ENCODE measurements around the gene MYRF. TPM values are rescaled to one million over a fixed set of nuclear protein-coding genes. Genes with fewer than 3 reads are reported as not detected.

MYRF gene
- total RNA-seq, 2 experiments from 2014 or later = 0.19 to 1.1 TPM

GRCh38 chr11:61785837-61786402 is 33.5 kb downstream of the MYRF start:
- CTCF ChIA-PET (ENCODE audit: unreplicated experiment) = no interaction called here
- POLR2A ChIA-PET = no interaction called here
- DNase-seq (ENCODE audit: low spot score) = no peak
- H3K9me2 ChIP-seq (ENCODE audit: insufficient read depth, low read length) = no peaks in the 10 kb centered on the region
- peaks cover 3% of the 10 kb centered on the region; the same call in 1 of the 2 replicates for H3K79me2 ChIP-seq (ENCODE audit: insufficient read depth, low read depth, low read length)
- no TSS peak for BruUV-seq (replicated peaks)
- intact Hi-C loops (cut with micrococcal nuclease; ENCODE audit: unreplicated experiment) = no loop called here
- H4K20me1 ChIP-seq (ENCODE audit: insufficient read depth, low read length) = no peaks in the 10 kb centered on the region
- no peaks in the 10 kb centered on the region for H3K4me1 ChIP-seq (ENCODE audit: insufficient read depth, low read length, poor library complexity, severe bottlenecking)
- H2AFZ ChIP-seq (ENCODE audit: low read length) = no peak overlapping the region
- H3K27ac ChIP-seq (ENCODE audit: low read depth, low read length, poor library complexity, severe bottlenecking) = no peak overlapping the region
- no peak overlapping the region for H3K4me3 ChIP-seq (ENCODE audit: low read depth, low read length, poor library complexity, severe bottlenecking)
- H3K36me3 ChIP-seq (ENCODE audit: insufficient read depth, low read length) = peaks cover 57% of the 10 kb centered on the region
- no peak overlapping the region for H3K4me2 ChIP-seq (ENCODE audit: low read length)
- no peaks in the 10 kb centered on the region for H3K9me3 ChIP-seq (ENCODE audit: low read length)
- TF ChIP-seq CTCF (conservative IDR thresholded peaks at IDR 0.05; ENCODE audit: low read length) (no peak), EZH2phosphoT487 (IDR thresholded peaks at IDR 0.05; ENCODE audit: borderline replicate concordance, low read depth, low read length) (no peak)

GRCh38 chr11:61787928-61788491 is 35.6 kb downstream of the MYRF start:
- H3K4me2 ChIP-seq (ENCODE audit: low read length) = no peak overlapping the region
- H3K36me3 ChIP-seq (ENCODE audit: insufficient read depth, low read length) = peaks cover 57% of the 10 kb centered on the region
- H2AFZ ChIP-seq (ENCODE audit: low read length) = no peak overlapping the region
- peaks cover 6% of the 10 kb centered on the region for H3K4me1 ChIP-seq (ENCODE audit: insufficient read depth, low read length, poor library complexity, severe bottlenecking)
- no peak overlapping the region for H3K27ac ChIP-seq (ENCODE audit: low read depth, low read length, poor library complexity, severe bottlenecking)
- POLR2A ChIA-PET = no interaction called here
- TF ChIP-seq EZH2phosphoT487 (IDR thresholded peaks at IDR 0.05; ENCODE audit: borderline replicate concordance, low read depth, low read length) = no peak
- peak; percentile 78 for TF ChIP-seq CTCF (conservative IDR thresholded peaks at IDR 0.05; ENCODE audit: low read length)
- intact Hi-C loops (cut with micrococcal nuclease; ENCODE audit: unreplicated experiment) = no loop called here
- no TSS peak for BruUV-seq (replicated peaks)
- H3K79me2 ChIP-seq (ENCODE audit: insufficient read depth, low read depth, low read length) = peaks cover 20% of the 10 kb centered on the region
- no peaks in the 10 kb centered on the region for H3K9me2 ChIP-seq (ENCODE audit: insufficient read depth, low read length)
- H3K9me3 ChIP-seq (ENCODE audit: low read length) = no peaks in the 10 kb centered on the region
- DNase-seq (ENCODE audit: low spot score) = peak; percentile 25
- H3K4me3 ChIP-seq (ENCODE audit: low read depth, low read length, poor library complexity, severe bottlenecking) = no peak overlapping the region
- CTCF ChIA-PET (ENCODE audit: unreplicated experiment) = no interaction called here
- no peaks in the 10 kb centered on the region for H4K20me1 ChIP-seq (ENCODE audit: insufficient read depth, low read length)

GRCh38 chr11:61791737-61792309 is 39.4 kb downstream of the MYRF start:
- peaks cover 70% of the 10 kb centered on the region for H3K36me3 ChIP-seq (ENCODE audit: insufficient read depth, low read length)
- H3K9me3 ChIP-seq (ENCODE audit: low read length) = no peaks in the 10 kb centered on the region
- intact Hi-C loops (cut with micrococcal nuclease; ENCODE audit: unreplicated experiment) = no loop called here
- H3K4me3 ChIP-seq (ENCODE audit: low read depth, low read length, poor library complexity, severe bottlenecking) = peak overlapping the region; percentile 97
- BruUV-seq (replicated peaks) = TSS peak; percentile 95
- H3K79me2 ChIP-seq (ENCODE audit: insufficient read depth, low read depth, low read length) = peaks cover 55% of the 10 kb centered on the region
- peak; percentile 55 for DNase-seq (ENCODE audit: low spot score)
- peak overlapping the region; percentile 84 for H3K4me2 ChIP-seq (ENCODE audit: low read length)
- H3K4me1 ChIP-seq (ENCODE audit: insufficient read depth, low read length, poor library complexity, severe bottlenecking) = peaks cover 22% of the 10 kb centered on the region
- TF ChIP-seq EZH2phosphoT487 (IDR thresholded peaks at IDR 0.05; ENCODE audit: borderline replicate concordance, low read depth, low read length) (no peak), CTCF (conservative IDR thresholded peaks at IDR 0.05; ENCODE audit: low read length) (peak; percentile 23; the same call in 1 of the 2 replicates)
- ChIA-PET CTCF (ENCODE audit: unreplicated experiment) (no interaction called here), POLR2A (interaction anchor here (0.5 to 1.6 kb wide), 2 partner anchors 9 to 32 kb away, joined by 3 to 7 read pairs; no protein-coding TSS in a partner anchor)
- H2AFZ ChIP-seq (ENCODE audit: low read length) = peak overlapping the region; percentile 58; the same call in 1 of the 2 replicates
- H3K27ac ChIP-seq (ENCODE audit: low read depth, low read length, poor library complexity, severe bottlenecking) = peak overlapping the region; percentile 70
- H3K9me2 ChIP-seq (ENCODE audit: insufficient read depth, low read length) = no peaks in the 10 kb centered on the region
- peaks cover 7% of the 10 kb centered on the region; the same call in 1 of the 2 replicates for H4K20me1 ChIP-seq (ENCODE audit: insufficient read depth, low read length)

Measured in OCI-LY7 (cell line).